ENCODE results near the gene DEFB123. TPM values are rescaled to one million over a fixed set of nuclear protein-coding genes. Genes with fewer than 3 reads are reported as not detected.

DEFB123 gene
- total RNA-seq, 1 donor from 2014 or later, result not detected

DNA sequence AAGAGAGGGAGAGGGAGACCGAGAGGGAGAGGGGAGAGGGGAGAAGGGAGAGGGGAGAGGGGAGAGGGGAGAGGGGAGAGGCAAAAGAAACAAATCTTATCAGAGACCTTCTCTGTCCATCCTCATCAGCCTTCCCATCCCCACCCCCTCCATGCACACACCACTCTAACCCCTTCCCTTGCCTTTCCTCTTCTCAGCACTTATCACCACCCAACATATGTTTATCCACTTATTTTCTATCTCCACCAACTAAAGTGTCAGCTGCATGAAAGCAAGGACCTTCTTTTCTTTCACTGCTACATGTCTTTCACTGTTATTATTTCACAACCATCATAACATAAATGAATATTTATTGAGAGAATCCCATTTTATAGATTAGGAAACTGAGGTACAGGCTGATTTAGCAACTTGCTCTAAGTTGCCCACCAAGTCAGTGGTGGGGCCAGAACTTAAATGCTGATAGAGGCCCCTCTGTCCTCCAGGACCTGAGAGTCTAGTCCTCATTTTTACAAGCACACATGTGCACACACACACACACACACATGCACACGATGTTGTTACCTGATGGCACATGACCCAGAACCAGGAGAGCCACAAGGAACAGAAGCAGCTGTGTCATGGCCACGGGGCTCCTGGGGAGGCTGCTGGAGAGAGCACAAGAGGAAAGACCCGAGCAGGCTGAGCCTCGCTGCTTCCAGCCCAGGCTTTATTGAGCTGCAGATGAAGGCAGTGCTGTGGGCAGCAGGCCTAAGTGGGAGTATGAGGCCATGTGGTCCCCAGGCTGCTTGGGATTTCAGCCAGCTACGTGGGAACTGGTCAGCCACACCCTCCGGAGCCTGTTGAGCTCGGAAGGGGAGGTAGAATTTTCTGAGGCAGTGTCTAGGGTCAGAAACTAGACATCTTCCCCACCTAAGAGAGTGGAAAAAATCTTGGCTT is 32.2 kb downstream of the DEFB123 start:
- peaks cover 2% of the 10 kb centered on the region for H3K36me3 Mint-ChIP-seq
- TF ChIP-seq EZH2phosphoT487 (IDR thresholded peaks at IDR 0.05) (no peak), EZH2 (IDR thresholded peaks at IDR 0.05) (no peak), CTCF (IDR thresholded peaks at IDR 0.05) (no peak)
- no peak for DNase-seq (ENCODE audit: low spot score)
- H3K4me3 Mint-ChIP-seq, result no peak overlapping the region
- H3K4me1 Mint-ChIP-seq, result no peaks in the 10 kb centered on the region
- Histone ChIP-seq H3K9me3 (ENCODE audit: low read depth) (peaks cover 6% of the 10 kb centered on the region), H3K27ac (no peak overlapping the region), H3F3A (ENCODE audit: low read depth) (no peaks in the 10 kb centered on the region), H3K4me2 (no peak overlapping the region), H3K4me3 (no peak overlapping the region), H3K4me1 (no peaks in the 10 kb centered on the region), H3K9ac (no peak overlapping the region), H3K79me2 (ENCODE audit: low read depth) (no peaks in the 10 kb centered on the region), H4K20me1 (ENCODE audit: low read depth) (no peaks in the 10 kb centered on the region), H3K36me3 (no peaks in the 10 kb centered on the region), H3K27me3 (peaks cover 6% of the 10 kb centered on the region), H2AFZ (replicated peaks) (no peak overlapping the region)
- no peak overlapping the region for H3K27ac Mint-ChIP-seq
- peaks cover 7% of the 10 kb centered on the region for H3K27me3 Mint-ChIP-seq (ENCODE audit: insufficient read depth, low read depth)
- H3K9me3 Mint-ChIP-seq, result peaks cover 13% of the 10 kb centered on the region

DNA sequence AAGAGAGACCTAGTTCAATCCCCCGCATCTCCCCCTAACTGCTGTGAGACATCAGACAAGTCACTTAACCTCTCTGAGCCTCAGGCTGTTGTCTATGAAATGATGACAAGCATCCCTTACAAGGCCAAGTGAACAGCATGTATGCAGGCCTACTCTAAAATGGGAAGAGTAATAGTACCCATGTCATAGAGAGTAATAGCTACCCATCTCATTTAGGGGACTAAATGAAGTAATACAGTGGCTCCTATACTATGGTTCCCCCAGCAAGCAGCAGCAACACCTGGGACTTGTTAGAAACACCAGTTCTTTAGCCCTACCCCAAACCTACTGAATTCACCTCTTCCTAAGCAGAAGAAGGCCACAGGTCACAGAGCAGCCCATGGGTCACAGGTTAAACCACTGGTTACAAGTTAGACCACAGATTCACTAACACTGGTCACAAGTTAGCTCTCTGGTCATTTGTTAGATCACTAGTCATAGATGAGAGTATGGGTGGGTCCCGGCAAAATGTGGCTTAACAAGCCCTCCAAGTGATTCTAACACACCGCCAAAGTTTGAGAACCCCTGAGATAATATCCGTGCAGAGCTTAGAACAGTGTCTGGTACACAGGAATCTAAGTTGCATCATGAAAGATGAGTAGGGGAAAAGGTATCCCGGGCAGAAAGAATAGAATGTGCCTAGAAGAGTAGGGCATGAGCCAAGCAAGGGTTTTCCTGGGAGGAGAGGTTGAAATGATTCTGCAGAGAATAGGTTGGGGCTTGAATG is 33.1 kb downstream of the DEFB123 start:
- no peak overlapping the region for H3K27ac Mint-ChIP-seq
- H3K79me2 ChIP-seq (ENCODE audit: low read depth), result no peaks in the 10 kb centered on the region
- H3K27ac ChIP-seq, result no peak overlapping the region
- no peak overlapping the region for H3K4me2 ChIP-seq
- H3K4me3 Mint-ChIP-seq, result no peak overlapping the region
- no peaks in the 10 kb centered on the region for H3K36me3 ChIP-seq
- peaks cover 10% of the 10 kb centered on the region for H3K9me3 Mint-ChIP-seq
- no peaks in the 10 kb centered on the region for H3K4me1 ChIP-seq
- H3K9ac ChIP-seq, result no peak overlapping the region
- no peaks in the 10 kb centered on the region for H3F3A ChIP-seq (ENCODE audit: low read depth)
- H3K27me3 ChIP-seq, result peaks cover 6% of the 10 kb centered on the region
- H3K4me3 ChIP-seq, result no peak overlapping the region
- no peaks in the 10 kb centered on the region for H3K4me1 Mint-ChIP-seq
- H3K36me3 Mint-ChIP-seq, result peaks cover 2% of the 10 kb centered on the region
- H2AFZ ChIP-seq (replicated peaks), result no peak overlapping the region
- H3K27me3 Mint-ChIP-seq (ENCODE audit: insufficient read depth, low read depth), result peaks cover 9% of the 10 kb centered on the region
- H4K20me1 ChIP-seq (ENCODE audit: low read depth), result no peaks in the 10 kb centered on the region
- DNase-seq (ENCODE audit: low spot score), result no peak
- TF ChIP-seq CTCF (IDR thresholded peaks at IDR 0.05), result no peak
- H3K9me3 ChIP-seq (ENCODE audit: low read depth), result peaks cover 6% of the 10 kb centered on the region

GRCh38 chr20:31474097-31474436 is 33.6 kb downstream of the DEFB123 start:
- peaks cover 6% of the 10 kb centered on the region for H3K27me3 ChIP-seq
- no peak overlapping the region for H2AFZ ChIP-seq (replicated peaks)
- no peaks in the 10 kb centered on the region for H3F3A ChIP-seq (ENCODE audit: low read depth)
- TF ChIP-seq CTCF (IDR thresholded peaks at IDR 0.05) (no peak), EZH2 (IDR thresholded peaks at IDR 0.05) (no peak), EZH2phosphoT487 (IDR thresholded peaks at IDR 0.05) (no peak)
- H3K79me2 ChIP-seq (ENCODE audit: low read depth), result no peaks in the 10 kb centered on the region
- Mint-ChIP-seq H3K4me1 (no peaks in the 10 kb centered on the region), H3K27ac (no peak overlapping the region), H3K9me3 (peaks cover 10% of the 10 kb centered on the region), H3K36me3 (peaks cover 2% of the 10 kb centered on the region), H3K4me3 (no peak overlapping the region), H3K27me3 (ENCODE audit: insufficient read depth, low read depth) (peaks cover 9% of the 10 kb centered on the region)
- no peaks in the 10 kb centered on the region for H3K36me3 ChIP-seq
- no peak overlapping the region for H3K4me3 ChIP-seq
- DNase-seq (ENCODE audit: low spot score), result no peak
- peaks cover 6% of the 10 kb centered on the region for H3K9me3 ChIP-seq (ENCODE audit: low read depth)
- no peak overlapping the region for H3K4me2 ChIP-seq
- no peak overlapping the region for H3K9ac ChIP-seq
- H3K27ac ChIP-seq, result no peak overlapping the region
- no peaks in the 10 kb centered on the region for H4K20me1 ChIP-seq (ENCODE audit: low read depth)
- no peaks in the 10 kb centered on the region for H3K4me1 ChIP-seq
